Subcutaneous abdominal adipose tissue (tissue), 5 donors: ENCODE data around the gene TOR2A.

Experiments
- H3K27ac ChIP-seq: one replicate; pipeline ENCODE4 v1.7.0; 2013; ENCODE audit warnings: low read depth, mild to moderate bottlenecking, inconsistent platforms, low read length, moderate library complexity
- H3K27me3 ChIP-seq, 5 donors: one replicate each; pipeline ENCODE4 v1.7.0; 2013; ENCODE audit warnings: low read length in 5 of 5, inconsistent platforms in 1 of 5; ENCODE audit not compliant: control insufficient read depth in 5 of 5, insufficient read depth in 4 of 5
- H3K36me3 ChIP-seq, 5 donors: one replicate each; pipeline ENCODE4 v1.7.0; 2013; ENCODE audit warnings: low read length in 5 of 5; ENCODE audit not compliant: control insufficient read depth in 5 of 5, insufficient read depth in 5 of 5
- H3K4me1 ChIP-seq, 5 donors: one replicate each; pipeline ENCODE4 v1.7.0; 2013; ENCODE audit warnings: low read length in 5 of 5, mild to moderate bottlenecking in 3 of 5, moderate library complexity in 1 of 5; ENCODE audit not compliant: control insufficient read depth in 5 of 5, insufficient read depth in 5 of 5
- H3K4me3 ChIP-seq, 5 donors: one replicate each; pipeline ENCODE4 v1.7.0; 2013; ENCODE audit warnings: low read length in 5 of 5, low read depth in 1 of 5
- H3K9ac ChIP-seq, 5 donors: one replicate each; pipeline ENCODE4 v1.7.0; 2013; ENCODE audit warnings: low read length in 5 of 5, mild to moderate bottlenecking in 4 of 5, moderate library complexity in 3 of 5
- H3K9me3 ChIP-seq, 5 donors: one replicate each; pipeline ENCODE4 v1.7.0; 2013; ENCODE audit warnings: low read length in 5 of 5; ENCODE audit not compliant: control insufficient read depth in 5 of 5
- donor health status: healthy.
- donor health status: healthy.
- donor health status: healthy.
- donor health status: healthy.
- donor health status: healthy.

TOR2A gene

GRCh38 chr9:127712867-127713266 lies 22.2 kb downstream of the TOR2A start:
- no peaks in the 10 kb centered on the region for H3K36me3 ChIP-seq
- no peak overlapping the region for H3K4me3 ChIP-seq
- H3K4me1 ChIP-seq, result peaks cover 0 to 23% (median 17%) of the 10 kb centered on the region in 5 donors
- H3K27me3 ChIP-seq, result no peaks in the 10 kb centered on the region
- H3K9me3 ChIP-seq, result no peaks in the 10 kb centered on the region
- H3K27ac ChIP-seq, result no peak overlapping the region
- no peak overlapping the region for H3K9ac ChIP-seq

GRCh38 chr9:127712371-127712770 lies 22.7 kb downstream of the TOR2A start:
- Histone ChIP-seq H3K4me1 (peaks cover 0 to 21% (median 17%) of the 10 kb centered on the region in 5 donors), H3K9me3 (no peaks in the 10 kb centered on the region), H3K27ac (no peak overlapping the region), H3K27me3 (peaks cover 0 to 1% (median 0%) of the 10 kb centered on the region in 5 donors), H3K36me3 (no peaks in the 10 kb centered on the region), H3K9ac (no peak overlapping the region), H3K4me3 (no peak overlapping the region)

GRCh38 chr9:127711831-127712274 lies 23.2 kb downstream of the TOR2A start:
- Histone ChIP-seq H3K9ac (no peak overlapping the region), H3K9me3 (no peaks in the 10 kb centered on the region), H3K4me1 (peaks cover 0 to 21% (median 18%) of the 10 kb centered on the region in 5 donors), H3K4me3 (no peak overlapping the region), H3K27ac (no peak overlapping the region), H3K27me3 (peaks cover 0 to 4% (median 4%) of the 10 kb centered on the region in 5 donors), H3K36me3 (no peaks in the 10 kb centered on the region)

GRCh38 chr9:127711226-127711701 lies 23.8 kb downstream of the TOR2A start:
- H3K36me3 ChIP-seq, result no peaks in the 10 kb centered on the region
- H3K4me3 ChIP-seq, result no peak overlapping the region
- H3K27me3 ChIP-seq, result peaks cover 0 to 4% (median 4%) of the 10 kb centered on the region in 5 donors
- H3K9ac ChIP-seq, result peak overlapping the region in 1 of 5 donors; percentile 5
- H3K27ac ChIP-seq, result no peak overlapping the region
- peaks cover 0 to 20% (median 19%) of the 10 kb centered on the region in 5 donors for H3K4me1 ChIP-seq
- H3K9me3 ChIP-seq, result no peaks in the 10 kb centered on the region

- H3K4me1 ChIP-seq, result peaks cover 0 to 16% (median 13%) of the 10 kb centered on the region in 5 donors
Measured at GRCh38 chr9:127710204-127710783, 24.8 kb downstream of the TOR2A start.

GRCh38 chr9:127708952-127709587 lies 26.0 kb downstream of the TOR2A start:
- no peaks in the 10 kb centered on the region for H3K9me3 ChIP-seq
- H3K9ac ChIP-seq, result no peak overlapping the region
- peaks cover 0 to 8% (median 1%) of the 10 kb centered on the region in 5 donors for H3K4me1 ChIP-seq
- H3K36me3 ChIP-seq, result no peaks in the 10 kb centered on the region
- H3K27me3 ChIP-seq, result peaks cover 3 to 13% (median 7%) of the 10 kb centered on the region in 5 donors
- H3K4me3 ChIP-seq, result no peak overlapping the region
- H3K27ac ChIP-seq, result no peak overlapping the region

More at GRCh38 chr9:127710204-127710783, 24.8 kb downstream of the TOR2A start:
- Histone ChIP-seq H3K27me3 (peaks cover 3 to 10% (median 6%) of the 10 kb centered on the region in 5 donors), H3K27ac (no peak overlapping the region), H3K4me3 (no peak overlapping the region), H3K9me3 (no peaks in the 10 kb centered on the region), H3K9ac (no peak overlapping the region), H3K36me3 (no peaks in the 10 kb centered on the region)

GRCh38 chr9:127707766-127708165 lies 27.3 kb downstream of the TOR2A start:
- Histone ChIP-seq H3K9ac (no peak overlapping the region), H3K27me3 (peaks cover 3 to 13% (median 10%) of the 10 kb centered on the region in 5 donors), H3K27ac (no peak overlapping the region), H3K9me3 (no peaks in the 10 kb centered on the region), H3K36me3 (no peaks in the 10 kb centered on the region), H3K4me3 (no peak overlapping the region), H3K4me1 (peaks cover 0 to 6% (median 0%) of the 10 kb centered on the region in 5 donors)

GRCh38 chr9:127706836-127707241 lies 28.3 kb downstream of the TOR2A start, which contains the start of gene CFAP157:
CFAP157 (plus strand) TSS chr9:127706988; CDS start chr9:127707032, 44 bp downstream.
- Histone ChIP-seq H3K4me3 (no peak within 1 kb of the TSS), H3K9ac (no peak within 1 kb of the TSS), H3K36me3 (no peaks in the 10 kb centered on the region), H3K4me1 (peaks cover 0 to 6% (median 0%) of the 10 kb centered on the region in 5 donors), H3K27me3 (peaks cover 3 to 13% (median 10%) of the 10 kb centered on the region in 5 donors), H3K27ac (no peak within 1 kb of the TSS), H3K9me3 (no peaks in the 10 kb centered on the region)

GRCh38 chr9:127705577-127706379 lies 29.3 kb downstream of the TOR2A start:
- H3K9ac ChIP-seq, result no peak overlapping the region

More at GRCh38 chr9:127705577-127706379, 29.3 kb downstream of the TOR2A start:
- H3K27me3 ChIP-seq, result peaks cover 3 to 13% (median 10%) of the 10 kb centered on the region in 5 donors
- no peak overlapping the region for H3K27ac ChIP-seq
- no peaks in the 10 kb centered on the region for H3K36me3 ChIP-seq
- peaks cover 0 to 6% (median 0%) of the 10 kb centered on the region in 5 donors for H3K4me1 ChIP-seq
- no peaks in the 10 kb centered on the region for H3K9me3 ChIP-seq
- no peak overlapping the region for H3K4me3 ChIP-seq
